ENCODE results near the gene SSR1.
"Not testable (repeated sequence)": the region's sequence is repeated elsewhere in the genome, so short reads cannot be mapped to it uniquely, and the experiment has no call there.

The SSR1 gene

GRCh38 chr6:7268816-7269555 is 44.0 kb downstream of the SSR1 start:
- peaks cover 0 to 23% (median 15%) of the 10 kb centered on the region in 5 donors for H3K4me1 ChIP-seq (ENCODE audit: control insufficient read depth in 5 of 5, insufficient read depth in 5 of 5, low read length in 5 of 5)
- H3K4me3 ChIP-seq (ENCODE audit: low read depth in 1 of 5, low read length in 5 of 5): no peak overlapping the region
- no peaks in the 10 kb centered on the region for H3K36me3 ChIP-seq (ENCODE audit: control insufficient read depth in 5 of 5, insufficient read depth in 5 of 5, low read length in 5 of 5)
- H3K27me3 ChIP-seq (ENCODE audit: control insufficient read depth in 5 of 5, insufficient read depth in 4 of 5, low read length in 5 of 5): no peaks in the 10 kb centered on the region
- H3K9me3 ChIP-seq (ENCODE audit: control insufficient read depth in 5 of 5, low read length in 5 of 5): peaks cover 0 to 6% (median 5%) of the 10 kb centered on the region in 5 donors
- no peak overlapping the region for H3K9ac ChIP-seq (ENCODE audit: low read length in 5 of 5)
- H3K27ac ChIP-seq (ENCODE audit: low read depth, low read length): no peak overlapping the region

- H3K4me1 ChIP-seq (ENCODE audit: control insufficient read depth in 5 of 5, insufficient read depth in 5 of 5, low read length in 5 of 5): peaks cover 0 to 23% (median 15%) of the 10 kb centered on the region in 5 donors
Observed at GRCh38 chr6:7268362-7268761, 44.6 kb downstream of the SSR1 start.

GRCh38 chr6:7267466-7268091 is 45.4 kb downstream of the SSR1 start:
- H3K4me1 ChIP-seq (ENCODE audit: control insufficient read depth in 5 of 5, insufficient read depth in 5 of 5, low read length in 5 of 5): peaks cover 0 to 23% (median 15%) of the 10 kb centered on the region in 5 donors
- peaks cover 0 to 6% (median 5%) of the 10 kb centered on the region in 5 donors for H3K9me3 ChIP-seq (ENCODE audit: control insufficient read depth in 5 of 5, low read length in 5 of 5)
- no peak overlapping the region for H3K4me3 ChIP-seq (ENCODE audit: low read depth in 1 of 5, low read length in 5 of 5)
- no peaks in the 10 kb centered on the region for H3K27me3 ChIP-seq (ENCODE audit: control insufficient read depth in 5 of 5, insufficient read depth in 4 of 5, low read length in 5 of 5)
- no peak overlapping the region for H3K27ac ChIP-seq (ENCODE audit: low read depth, low read length)
- no peak overlapping the region for H3K9ac ChIP-seq (ENCODE audit: low read length in 5 of 5)
- no peaks in the 10 kb centered on the region for H3K36me3 ChIP-seq (ENCODE audit: control insufficient read depth in 5 of 5, insufficient read depth in 5 of 5, low read length in 5 of 5)

More at GRCh38 chr6:7268362-7268761, 44.6 kb downstream of the SSR1 start:
- Histone ChIP-seq H3K4me3 (ENCODE audit: low read depth in 1 of 5, low read length in 5 of 5) (no peak overlapping the region), H3K27ac (ENCODE audit: low read depth, low read length) (no peak overlapping the region), H3K27me3 (ENCODE audit: control insufficient read depth in 5 of 5, insufficient read depth in 4 of 5, low read length in 5 of 5) (no peaks in the 10 kb centered on the region), H3K36me3 (ENCODE audit: control insufficient read depth in 5 of 5, insufficient read depth in 5 of 5, low read length in 5 of 5) (no peaks in the 10 kb centered on the region), H3K9me3 (ENCODE audit: control insufficient read depth in 5 of 5, low read length in 5 of 5) (peaks cover 0 to 6% (median 5%) of the 10 kb centered on the region in 5 donors), H3K9ac (ENCODE audit: low read length in 5 of 5) (no peak overlapping the region)

- H3K27ac ChIP-seq (ENCODE audit: low read depth, low read length): no peak overlapping the region
- H3K27me3 ChIP-seq (ENCODE audit: control insufficient read depth in 5 of 5, insufficient read depth in 4 of 5, low read length in 5 of 5): no peaks in the 10 kb centered on the region
- H3K4me1 ChIP-seq (ENCODE audit: control insufficient read depth in 5 of 5, insufficient read depth in 5 of 5, low read length in 5 of 5): peaks cover 0 to 26% (median 15%) of the 10 kb centered on the region in 5 donors
- peaks cover 0 to 6% (median 5%) of the 10 kb centered on the region in 5 donors for H3K9me3 ChIP-seq (ENCODE audit: control insufficient read depth in 5 of 5, low read length in 5 of 5)
- no peak overlapping the region for H3K9ac ChIP-seq (ENCODE audit: low read length in 5 of 5)
- H3K36me3 ChIP-seq (ENCODE audit: control insufficient read depth in 5 of 5, insufficient read depth in 5 of 5, low read length in 5 of 5): no peaks in the 10 kb centered on the region
- H3K4me3 ChIP-seq (ENCODE audit: low read depth in 1 of 5, low read length in 5 of 5): no peak overlapping the region
Observed at GRCh38 chr6:7267071-7267465, 45.9 kb downstream of the SSR1 start.

- not testable (repeated sequence) for H3K36me3 ChIP-seq (ENCODE audit: control insufficient read depth in 5 of 5, insufficient read depth in 5 of 5, low read length in 5 of 5)
Observed at GRCh38 chr6:7265385-7265726, 47.6 kb downstream of the SSR1 start.

GRCh38 chr6:7264686-7265384 is 48.2 kb downstream of the SSR1 start:
- Histone ChIP-seq H3K9me3 (ENCODE audit: control insufficient read depth in 5 of 5, low read length in 5 of 5) (peaks cover 0 to 6% (median 5%) of the 10 kb centered on the region in 5 donors), H3K27me3 (ENCODE audit: control insufficient read depth in 5 of 5, insufficient read depth in 4 of 5, low read length in 5 of 5) (no peaks in the 10 kb centered on the region), H3K4me3 (ENCODE audit: low read depth in 1 of 5, low read length in 5 of 5) (no peak overlapping the region), H3K4me1 (ENCODE audit: control insufficient read depth in 5 of 5, insufficient read depth in 5 of 5, low read length in 5 of 5) (peaks cover 6 to 33% (median 21%) of the 10 kb centered on the region in 5 donors), H3K27ac (ENCODE audit: low read depth, low read length) (no peak overlapping the region), H3K36me3 (ENCODE audit: control insufficient read depth in 5 of 5, insufficient read depth in 5 of 5, low read length in 5 of 5) (no peaks in the 10 kb centered on the region), H3K9ac (ENCODE audit: low read length in 5 of 5) (no peak overlapping the region)

More at GRCh38 chr6:7265385-7265726, 47.6 kb downstream of the SSR1 start:
- peaks cover 6 to 35% (median 22%) of the 10 kb centered on the region in 5 donors for H3K4me1 ChIP-seq (ENCODE audit: control insufficient read depth in 5 of 5, insufficient read depth in 5 of 5, low read length in 5 of 5)
- not testable (repeated sequence) for H3K27ac ChIP-seq (ENCODE audit: low read depth, low read length); H3K27me3 ChIP-seq (ENCODE audit: control insufficient read depth in 5 of 5, insufficient read depth in 4 of 5, low read length in 5 of 5); H3K9me3 ChIP-seq (ENCODE audit: control insufficient read depth in 5 of 5, low read length in 5 of 5); H3K4me3 ChIP-seq (ENCODE audit: low read depth in 1 of 5, low read length in 5 of 5); H3K9ac ChIP-seq (ENCODE audit: low read length in 5 of 5)

GRCh38 chr6:7264041-7264440 is 49.0 kb downstream of the SSR1 start:
- peaks cover 0 to 6% (median 5%) of the 10 kb centered on the region in 5 donors for H3K9me3 ChIP-seq (ENCODE audit: control insufficient read depth in 5 of 5, low read length in 5 of 5)
- H3K36me3 ChIP-seq (ENCODE audit: control insufficient read depth in 5 of 5, insufficient read depth in 5 of 5, low read length in 5 of 5): no peaks in the 10 kb centered on the region
- H3K27ac ChIP-seq (ENCODE audit: low read depth, low read length): no peak overlapping the region
- no peaks in the 10 kb centered on the region for H3K27me3 ChIP-seq (ENCODE audit: control insufficient read depth in 5 of 5, insufficient read depth in 4 of 5, low read length in 5 of 5)
- no peak overlapping the region for H3K4me3 ChIP-seq (ENCODE audit: low read depth in 1 of 5, low read length in 5 of 5)
- peaks cover 6 to 29% (median 21%) of the 10 kb centered on the region in 5 donors for H3K4me1 ChIP-seq (ENCODE audit: control insufficient read depth in 5 of 5, insufficient read depth in 5 of 5, low read length in 5 of 5)
- no peak overlapping the region for H3K9ac ChIP-seq (ENCODE audit: low read length in 5 of 5)

- peaks cover 6 to 29% (median 21%) of the 10 kb centered on the region in 5 donors for H3K4me1 ChIP-seq (ENCODE audit: control insufficient read depth in 5 of 5, insufficient read depth in 5 of 5, low read length in 5 of 5)
Observed at GRCh38 chr6:7263519-7263805, 49.5 kb downstream of the SSR1 start.

GRCh38 chr6:7262746-7263518 is 50.1 kb downstream of the SSR1 start:
- Histone ChIP-seq H3K27ac (ENCODE audit: low read depth, low read length) (no peak overlapping the region), H3K9ac (ENCODE audit: low read length in 5 of 5) (no peak overlapping the region), H3K4me3 (ENCODE audit: low read depth in 1 of 5, low read length in 5 of 5) (no peak overlapping the region), H3K36me3 (ENCODE audit: control insufficient read depth in 5 of 5, insufficient read depth in 5 of 5, low read length in 5 of 5) (no peaks in the 10 kb centered on the region), H3K4me1 (ENCODE audit: control insufficient read depth in 5 of 5, insufficient read depth in 5 of 5, low read length in 5 of 5) (peaks cover 6 to 29% (median 21%) of the 10 kb centered on the region in 5 donors), H3K27me3 (ENCODE audit: control insufficient read depth in 5 of 5, insufficient read depth in 4 of 5, low read length in 5 of 5) (no peaks in the 10 kb centered on the region), H3K9me3 (ENCODE audit: control insufficient read depth in 5 of 5, low read length in 5 of 5) (peaks cover 0 to 6% (median 5%) of the 10 kb centered on the region in 5 donors)

More at GRCh38 chr6:7263519-7263805, 49.5 kb downstream of the SSR1 start:
- H3K4me3 ChIP-seq (ENCODE audit: low read depth in 1 of 5, low read length in 5 of 5); H3K27me3 ChIP-seq (ENCODE audit: control insufficient read depth in 5 of 5, insufficient read depth in 4 of 5, low read length in 5 of 5); H3K36me3 ChIP-seq (ENCODE audit: control insufficient read depth in 5 of 5, insufficient read depth in 5 of 5, low read length in 5 of 5); H3K9me3 ChIP-seq (ENCODE audit: control insufficient read depth in 5 of 5, low read length in 5 of 5); H3K9ac ChIP-seq (ENCODE audit: low read length in 5 of 5); H3K27ac ChIP-seq (ENCODE audit: low read depth, low read length): not testable (repeated sequence)

All from subcutaneous abdominal adipose tissue (tissue), 5 donors.